Left renal pelvis (tissue), 4 donors: Measurements from ENCODE around the gene MAPK14. TPM values are rescaled to one million over a fixed set of nuclear protein-coding genes. Genes with fewer than 3 reads are reported as not detected.
"Not testable (repeated sequence)": the region's sequence is repeated elsewhere in the genome, so short reads cannot be mapped to it uniquely, and the experiment has no call there.

Experiments
- DNase-seq, 4 donors: peaks; one replicate each; pipeline ENCODE4 v3.0.0-alpha.2; 2013; ENCODE audit warnings: low read depth in 4 of 4, low spot score in 3 of 4
- polyA plus RNA-seq, 4 donors: library from polyadenylated mRNA; unstranded; fragments of 120-200 nt; gene quantifications; one replicate each; pipeline ENCODE4 v1.2.1, GENCODE V29; 2013; ENCODE audit not compliant: insufficient read length in 4 of 4

MAPK14 gene
- 10 to 100 TPM; 52.8 to 55.8 (median 54.5) TPM for polyA plus RNA-seq

- peak; percentile 99 to 100 (median 100) for DNase-seq
These were observed at the start of gene MAPK14 for GRCh38 chr6:36027501-36028087. Gene MAPK14, plus strand, starts transcription at chr6:36027808. Its CDS starts 350 bp downstream, at chr6:36028158.

DNA sequence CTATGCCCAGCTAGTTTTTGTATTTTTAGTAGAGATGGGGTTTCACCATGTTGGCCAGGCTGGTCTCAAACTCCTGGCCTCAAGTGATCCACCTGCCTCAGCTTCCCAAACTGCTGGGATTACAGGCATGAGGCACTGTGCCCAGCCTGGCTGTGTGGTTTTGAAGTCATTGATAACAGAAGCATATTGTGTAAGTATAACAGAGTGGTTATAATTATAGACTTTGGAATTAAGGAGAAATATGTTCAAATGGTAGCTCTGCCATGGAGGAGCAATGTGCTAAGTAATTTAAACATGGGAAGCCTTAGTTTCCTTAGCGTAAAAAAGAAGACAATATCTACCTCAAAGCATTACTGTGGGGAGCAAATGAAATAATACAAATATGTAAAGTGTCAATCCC is 47.5 kb upstream of the MAPK14 start:
- not testable (repeated sequence) for DNase-seq

GRCh38 chr6:35980991-35981645 is 46.5 kb upstream of the MAPK14 start:
- no peak for DNase-seq

DNA sequence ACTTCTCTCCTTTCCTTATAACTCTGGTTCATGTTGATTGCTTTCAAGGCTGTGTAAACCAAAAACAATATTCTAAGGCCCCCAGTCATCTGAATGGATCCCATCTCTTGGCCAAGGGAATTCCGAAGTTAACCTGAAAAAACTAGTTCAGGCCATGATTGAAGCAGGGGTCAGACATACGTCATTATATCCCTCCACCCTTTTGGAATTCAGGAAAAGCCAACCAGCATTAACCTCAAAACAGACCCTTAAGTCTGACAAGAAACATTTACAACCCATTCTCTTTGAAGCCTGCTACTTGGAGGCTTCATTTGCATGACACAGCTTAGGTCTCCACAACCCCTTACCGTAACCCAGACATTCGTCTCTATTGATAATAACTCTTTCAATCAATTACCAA is 42.9 kb upstream of the MAPK14 start:
- DNase-seq: no peak

DNA sequence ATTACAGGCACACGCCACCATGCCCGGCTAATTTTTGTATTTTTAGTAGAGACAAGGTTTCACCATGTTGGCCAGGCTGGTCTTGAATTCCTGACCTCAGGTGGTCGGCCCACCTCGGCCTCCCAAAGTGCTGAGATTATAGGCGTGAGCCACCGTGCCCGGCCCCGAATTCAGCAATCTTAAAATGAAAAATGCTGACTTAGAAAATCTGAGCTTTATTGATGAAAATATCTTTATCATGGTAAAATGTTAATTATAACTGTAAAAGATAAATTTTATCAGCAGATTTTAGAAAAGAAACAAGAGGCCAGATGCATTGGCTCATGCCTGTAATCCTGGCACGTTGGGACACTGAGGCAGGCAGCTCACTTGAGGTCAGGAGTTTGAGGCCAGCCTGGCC is 39.6 kb upstream of the MAPK14 start:
- DNase-seq: not testable (repeated sequence)

DNA sequence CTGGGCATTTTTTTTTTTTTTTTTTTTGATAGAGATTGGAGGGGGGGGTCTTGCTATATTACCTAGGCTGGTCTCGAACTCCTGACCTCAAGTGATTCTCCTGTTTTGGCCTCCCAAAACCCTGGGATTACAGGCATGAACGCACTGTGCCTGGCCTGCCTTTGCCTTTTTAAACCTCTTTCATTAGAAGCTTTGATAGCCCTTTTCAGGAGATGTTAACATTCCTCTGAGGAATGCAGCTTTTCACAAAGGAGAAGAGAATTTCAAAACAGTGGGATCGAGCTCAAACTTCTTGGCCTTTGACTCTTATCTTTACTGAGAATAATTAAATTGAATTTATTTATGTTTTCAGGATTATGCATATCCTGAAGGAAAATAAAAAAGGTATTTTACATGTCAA is 34.5 kb upstream of the MAPK14 start:
- no peak for DNase-seq

DNA sequence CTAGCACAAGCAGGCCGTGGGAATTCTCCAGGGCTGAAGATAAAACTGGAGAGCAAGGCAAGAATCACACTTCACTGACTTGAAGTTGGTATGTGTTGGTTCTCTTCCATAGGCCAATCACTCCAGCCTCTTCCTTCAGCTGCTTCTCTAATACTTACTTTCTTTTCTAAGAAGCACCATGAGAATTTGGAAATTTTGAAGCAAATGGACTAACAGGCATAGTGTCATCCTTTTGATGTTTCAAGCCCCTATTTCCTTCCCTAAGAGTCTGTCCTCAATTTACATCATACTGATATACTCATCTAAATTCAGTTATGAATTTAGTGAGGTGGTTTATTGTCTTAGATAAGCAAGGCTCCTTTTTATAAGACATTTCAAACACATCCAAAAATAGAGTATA is 27.2 kb upstream of the MAPK14 start:
- no peak for DNase-seq

DNA sequence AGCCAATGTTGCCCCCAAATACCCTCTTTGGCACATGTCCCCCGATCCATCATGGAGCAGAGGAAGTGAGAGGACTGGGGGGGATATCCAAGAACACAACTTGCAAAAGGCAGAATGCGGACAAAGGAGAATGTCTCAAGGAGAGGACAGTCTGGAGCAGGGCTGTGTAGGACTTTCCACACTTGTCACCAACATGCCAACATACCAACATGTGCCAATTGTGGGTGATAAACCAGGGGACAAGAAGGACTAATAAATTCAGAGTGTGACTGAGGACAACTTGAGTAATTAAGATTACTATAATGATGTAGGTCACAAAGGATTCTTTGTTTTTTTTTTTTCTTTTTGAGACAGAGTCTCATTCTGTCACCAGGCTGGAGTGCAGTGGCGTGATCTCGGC is 11.9 kb upstream of the MAPK14 start:
- no peak for DNase-seq

DNA sequence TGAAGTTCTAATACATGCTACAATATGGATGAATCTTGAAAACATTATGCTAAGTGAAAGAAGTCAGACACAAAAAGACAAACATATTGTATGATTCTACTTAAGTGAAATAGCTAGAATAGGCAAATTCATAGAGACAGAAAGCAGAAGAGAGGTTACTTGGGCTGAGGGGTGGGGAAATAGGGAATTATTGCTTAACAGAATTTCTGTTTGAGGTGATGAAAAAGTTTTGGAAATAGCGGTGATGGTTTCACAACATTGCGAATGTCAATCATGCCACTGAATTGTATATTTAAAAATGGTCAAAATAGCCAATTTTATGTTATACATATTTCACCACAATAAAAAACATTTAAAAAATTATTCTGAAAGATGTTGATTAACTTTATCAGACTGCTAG is 9.3 kb upstream of the MAPK14 start:
- no peak for DNase-seq

DNA sequence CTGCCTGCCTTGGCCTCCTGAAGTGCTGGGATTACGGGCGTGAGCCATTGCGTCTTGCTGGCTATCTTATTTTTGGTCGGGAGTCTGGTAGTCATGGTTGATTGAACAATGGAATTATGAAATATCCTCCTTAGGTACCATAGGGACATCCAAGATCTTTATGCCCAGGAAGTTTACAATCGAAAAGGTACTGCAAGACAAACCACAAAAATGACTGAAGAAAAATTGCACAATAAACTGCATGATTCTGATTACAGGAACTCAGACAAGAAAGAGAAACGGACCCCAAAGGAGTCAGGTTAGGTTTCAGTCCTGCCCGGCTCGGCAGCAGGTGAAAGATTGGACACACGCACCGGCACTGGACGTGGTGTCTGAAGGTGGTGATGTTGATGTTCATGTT is 8.4 kb upstream of the MAPK14 start:
- DNase-seq: no peak

DNA sequence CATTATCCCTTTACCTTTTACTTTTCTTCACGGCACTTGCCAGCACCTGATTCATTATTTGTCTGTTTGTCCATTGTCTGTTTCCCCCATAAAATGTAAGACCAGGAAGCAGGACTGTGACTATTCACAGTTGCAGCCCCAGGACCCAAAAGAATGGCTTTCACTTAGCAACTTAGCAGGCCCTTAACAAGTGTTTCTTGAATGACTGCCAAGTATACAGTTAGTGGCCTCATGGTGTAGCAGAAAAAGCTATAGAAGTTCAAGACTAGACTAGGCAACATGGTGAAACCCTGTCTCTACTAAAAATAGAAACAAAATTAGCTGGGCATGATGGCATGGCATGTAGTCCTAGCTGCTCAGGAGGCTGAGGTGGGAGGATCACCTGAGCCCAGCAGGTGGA is 7.5 kb upstream of the MAPK14 start:
- DNase-seq: no peak

GRCh38 chr6:36023996-36024795 is 3.4 kb upstream of the MAPK14 start, which contains the start of gene SLC26A8:
Gene SLC26A8, minus strand, starts transcription at chr6:36024641. Its CDS starts 4,934 bp downstream, at chr6:36019707.
- DNase-seq: no peak

DNA sequence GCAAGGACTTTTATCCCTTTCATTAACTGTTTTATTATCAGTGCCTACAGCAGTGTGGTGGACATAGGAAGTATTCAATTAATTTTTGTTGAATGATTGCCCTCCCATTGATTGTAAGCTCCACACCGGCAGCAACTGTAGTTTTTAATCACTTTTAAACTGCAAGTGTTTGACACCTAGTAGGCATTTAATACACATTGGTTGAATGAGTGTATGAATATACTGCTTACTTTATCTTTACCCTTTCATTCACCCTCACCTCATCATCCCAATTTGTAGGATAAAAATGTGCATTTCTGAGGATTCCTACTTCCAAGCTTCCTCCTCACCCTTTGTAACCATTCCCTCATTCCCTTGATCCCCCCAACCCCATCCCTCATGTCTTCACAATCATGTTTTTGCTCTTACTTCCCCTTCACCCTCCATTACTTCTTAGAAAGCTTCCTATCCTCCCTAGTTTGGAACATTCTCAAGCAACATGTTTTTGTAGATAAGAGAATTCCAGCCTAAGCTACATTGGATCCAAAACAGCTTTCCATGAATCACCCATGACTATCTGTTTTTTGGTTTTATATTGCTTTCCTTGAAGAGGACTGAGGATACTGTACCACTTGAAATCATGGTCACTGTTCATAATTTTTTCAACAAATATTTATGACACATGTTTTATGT is 2.2 kb upstream of the MAPK14 start:
- no peak for DNase-seq

GRCh38 chr6:36025932-36026327 is 1.7 kb upstream of the MAPK14 start:
- no peak for DNase-seq

DNA sequence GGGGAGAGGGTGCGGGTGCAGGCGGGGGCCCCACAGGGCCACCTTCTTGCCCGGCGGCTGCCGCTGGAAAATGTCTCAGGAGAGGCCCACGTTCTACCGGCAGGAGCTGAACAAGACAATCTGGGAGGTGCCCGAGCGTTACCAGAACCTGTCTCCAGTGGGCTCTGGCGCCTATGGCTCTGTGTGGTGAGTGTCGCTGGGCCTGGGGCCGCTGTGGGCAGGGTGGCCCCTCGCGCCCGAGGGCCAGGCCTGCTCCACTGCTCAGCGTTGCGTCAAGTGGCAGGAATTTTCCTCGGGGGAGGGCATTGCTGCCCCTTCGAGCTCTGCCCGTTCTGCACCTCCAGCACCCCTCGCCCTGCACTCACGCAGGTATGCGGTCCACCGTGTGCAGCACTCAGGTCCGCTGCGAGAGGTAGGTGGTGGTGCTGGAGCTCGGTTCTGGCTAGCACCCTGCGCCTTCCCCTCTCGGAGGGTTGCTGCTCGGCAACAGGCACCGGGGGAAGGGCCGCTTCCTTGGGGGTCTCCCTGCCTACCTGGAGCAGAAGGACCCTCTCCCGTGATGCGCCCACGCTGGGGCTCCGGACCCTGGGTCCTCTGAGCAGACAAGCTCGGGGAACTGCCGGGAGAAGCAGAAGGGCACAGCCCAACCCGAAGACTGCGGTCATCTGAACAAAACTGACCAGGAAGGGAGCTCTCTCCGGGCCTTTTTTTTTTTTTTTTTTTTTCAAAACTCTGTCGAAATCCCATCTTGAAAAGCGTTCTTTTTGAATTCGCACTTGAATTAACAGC is 674 bp downstream of the MAPK14 start:
- DNase-seq: peak in 1 of 4 donors; percentile 31

DNA sequence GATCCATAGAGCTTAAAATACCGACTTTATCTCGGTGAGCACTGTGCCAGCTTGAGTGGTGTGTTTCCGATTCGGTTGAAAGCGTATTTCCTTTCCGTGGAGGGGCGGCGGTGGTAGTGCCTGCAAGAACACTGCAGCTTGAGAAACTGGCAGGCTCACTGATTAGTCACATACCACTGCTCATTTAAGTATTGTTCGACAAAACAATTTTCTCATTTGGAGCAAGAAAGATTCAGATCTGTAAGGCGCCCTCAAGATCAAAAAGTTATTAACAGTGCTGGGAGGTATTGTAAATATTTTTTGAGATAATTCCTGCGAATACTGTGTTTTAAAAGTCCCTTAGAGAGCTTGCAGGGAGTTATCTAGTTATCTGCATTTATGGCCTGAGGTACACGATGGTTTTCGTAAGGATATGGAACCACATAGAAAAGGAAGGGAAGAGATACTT is 1.3 kb downstream of the MAPK14 start:
- peak in 2 of 4 donors; percentile 34 to 41 for DNase-seq

- no peak for DNase-seq
These were observed 1.9 kb downstream of the MAPK14 start for GRCh38 chr6:36029464-36029863.

DNA sequence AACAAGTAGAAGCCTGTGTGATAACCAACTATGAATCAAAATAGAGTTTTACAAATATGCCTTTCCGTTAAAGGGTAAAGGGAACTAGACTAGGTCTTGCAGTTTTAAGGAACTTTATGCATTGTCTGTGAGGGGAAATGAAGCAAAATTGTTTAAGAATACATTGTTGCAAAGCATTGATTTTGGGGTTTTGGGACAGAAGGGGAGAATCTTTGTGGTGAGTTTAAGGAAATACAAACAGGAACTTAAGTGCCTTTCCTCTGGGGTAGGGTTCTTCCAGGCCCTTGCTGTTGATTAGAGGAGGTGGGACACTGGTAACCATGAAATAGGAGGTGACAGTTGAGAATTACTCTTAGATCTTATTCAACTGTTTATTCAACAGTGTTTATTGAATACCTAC is 4.7 kb downstream of the MAPK14 start:
- DNase-seq: no peak

GRCh38 chr6:36033144-36033543 is 5.5 kb downstream of the MAPK14 start:
- DNase-seq: not testable (repeated sequence)

DNA sequence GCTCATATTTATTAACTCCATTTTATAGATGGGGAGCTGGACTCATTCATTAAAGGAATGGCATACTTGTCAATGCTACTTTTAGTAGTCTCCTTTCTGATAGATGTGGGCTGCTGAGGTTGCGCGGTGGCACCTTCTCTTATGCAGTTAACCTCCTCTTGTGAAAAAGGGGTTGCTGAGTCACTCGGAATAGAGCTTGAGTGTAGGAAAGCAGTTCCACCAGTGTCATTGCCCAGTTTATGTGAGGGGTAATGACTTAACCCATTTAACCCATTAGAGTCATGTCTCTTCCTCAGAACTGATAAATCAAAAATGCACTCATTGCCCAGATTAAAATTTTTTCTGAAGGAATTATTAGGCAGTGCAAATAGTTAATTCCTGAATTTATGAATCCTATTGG is 6.3 kb downstream of the MAPK14 start:
- DNase-seq: no peak
